Medulla oblongata (tissue), 1 donor: ENCODE results near the gene ASXL2.
"Not testable (repeated sequence)": the region's sequence is repeated elsewhere in the genome, so short reads cannot be mapped to it uniquely, and the experiment has no call there.

ENCODE experiments used
- DNase-seq: peaks from one replicate; pipeline ENCODE4 v3.0.0-alpha.2; 2015; ENCODE audit errors: extremely low spot score

Gene ASXL2

DNA sequence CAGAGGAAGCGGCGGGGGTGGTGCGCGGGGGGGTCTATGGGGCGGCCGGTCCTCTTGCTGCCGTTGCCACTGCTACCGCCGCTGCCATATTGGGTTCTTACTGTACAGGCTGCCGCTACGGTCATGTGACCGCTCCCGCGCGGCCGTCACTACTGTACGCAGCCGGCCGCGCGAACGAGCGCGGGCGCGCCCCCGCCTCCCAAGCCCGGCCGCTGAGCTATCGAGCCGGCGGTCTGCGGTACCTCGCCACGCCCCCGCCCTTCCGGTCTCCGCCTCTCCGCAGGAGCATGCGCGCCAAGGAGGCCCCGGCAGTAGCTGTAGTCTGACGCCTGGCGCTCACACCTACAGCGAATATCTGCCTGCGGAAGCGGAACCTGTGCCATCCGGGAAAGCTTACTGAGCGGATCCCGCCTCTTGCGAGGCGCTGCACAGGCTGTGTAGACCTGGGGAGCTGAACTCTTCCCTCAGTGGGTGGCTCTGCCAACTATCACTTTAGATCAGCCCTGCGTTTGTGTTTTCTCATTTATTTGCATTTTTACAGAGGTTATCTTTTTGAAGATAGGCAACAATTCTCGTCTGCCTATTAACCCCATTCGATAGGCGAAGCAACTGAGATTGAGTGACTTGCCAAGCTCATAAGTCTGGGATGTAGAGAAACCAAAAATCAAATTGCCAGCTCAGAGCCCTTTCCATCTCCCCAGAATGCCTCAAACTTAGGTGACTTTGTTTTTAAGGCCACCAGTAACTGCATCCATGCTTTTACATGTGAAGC is at the start of gene ASXL2:
Gene ASXL2 (minus strand): TSS at position 127 of the 772 bp plus-strand sequence. CDS start 265 bp downstream, outside the sequence.
- peak; percentile 96 for DNase-seq

DNA sequence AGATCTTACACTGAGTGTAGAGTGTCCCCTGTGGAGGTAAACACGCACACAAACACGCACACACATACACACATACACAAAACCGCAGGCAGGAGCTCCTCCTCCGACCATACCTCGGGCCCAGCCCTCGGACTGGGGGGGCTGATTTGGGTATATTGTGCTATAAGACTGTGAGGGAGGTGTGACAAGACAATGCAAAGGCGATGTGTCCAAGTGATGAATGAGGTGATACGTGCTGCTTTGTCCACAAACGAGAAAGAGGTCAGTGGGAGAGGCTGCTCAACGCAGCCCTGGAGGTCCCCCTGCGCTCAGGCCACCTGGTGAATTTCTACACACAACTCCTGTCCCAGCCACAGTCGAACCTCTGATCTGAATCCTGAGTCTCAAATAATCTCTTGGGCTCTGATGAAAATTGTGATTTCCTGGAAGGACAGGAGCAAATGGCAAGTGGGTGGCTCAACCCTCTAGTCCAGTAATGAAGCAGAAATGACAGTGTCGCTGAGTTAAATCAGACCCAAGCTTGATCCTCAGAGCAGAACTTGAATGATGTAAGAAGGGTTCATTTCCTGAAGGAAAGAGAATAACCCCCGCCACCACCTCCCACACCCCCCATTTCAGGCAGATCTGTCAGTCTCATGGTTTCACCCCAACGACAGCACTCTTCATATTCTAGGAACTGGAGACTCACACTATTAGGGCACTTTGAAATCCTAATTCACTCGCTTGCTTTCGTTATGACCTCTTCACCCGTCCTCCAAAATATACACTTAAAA is 48.9 kb upstream of the ASXL2 start:
- DNase-seq = no peak

DNA sequence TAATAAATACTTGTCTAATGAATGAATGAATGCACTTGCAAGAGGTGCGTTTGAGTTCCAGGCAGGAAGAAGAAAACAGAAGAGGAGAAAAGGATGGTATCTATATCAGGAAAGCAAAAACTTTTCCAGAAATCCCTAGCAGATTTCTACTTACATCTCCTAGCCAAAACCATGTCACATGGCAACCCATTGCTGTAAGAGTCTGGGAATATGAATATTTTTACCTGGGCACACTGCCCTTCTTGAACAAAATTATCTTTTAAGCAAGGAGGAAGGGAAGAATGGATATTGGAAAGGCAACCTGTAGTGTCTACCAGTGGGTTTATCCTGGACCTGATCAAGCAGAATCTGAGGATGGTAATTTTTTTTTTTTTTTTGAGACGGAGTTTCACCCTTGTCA is 44.2 kb upstream of the ASXL2 start:
- no peak for DNase-seq

DNA sequence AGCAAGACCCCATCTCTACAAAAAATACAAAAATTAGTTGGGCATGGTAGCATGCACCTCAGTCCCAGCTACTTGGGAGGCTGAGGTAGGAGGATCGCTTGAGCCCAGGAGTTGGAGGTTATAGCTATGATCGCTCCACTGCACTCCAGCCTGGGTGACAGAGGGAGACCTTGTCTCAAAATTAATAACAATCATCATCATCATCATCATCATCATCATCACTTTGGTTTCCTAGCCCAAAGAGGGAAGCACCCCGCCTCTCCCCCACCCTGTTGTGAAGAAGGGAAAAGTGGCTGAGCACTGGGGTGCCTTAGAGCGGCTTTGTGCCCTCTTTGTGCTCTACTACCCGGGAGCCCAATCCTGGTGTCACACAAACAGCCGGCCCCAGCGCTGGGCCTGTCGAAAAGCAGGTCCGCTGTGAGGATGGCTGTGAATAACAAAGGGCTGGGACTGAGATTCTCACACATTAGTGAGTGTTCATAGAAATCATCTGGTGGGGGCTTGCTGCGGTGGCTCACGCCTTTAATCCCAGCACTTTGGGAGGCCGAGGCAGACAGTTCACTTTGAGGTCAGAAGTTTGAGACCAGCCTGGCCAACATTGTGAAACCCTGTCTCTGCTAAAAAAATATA is 42.6 kb upstream of the ASXL2 start:
- no peak for DNase-seq

DNA sequence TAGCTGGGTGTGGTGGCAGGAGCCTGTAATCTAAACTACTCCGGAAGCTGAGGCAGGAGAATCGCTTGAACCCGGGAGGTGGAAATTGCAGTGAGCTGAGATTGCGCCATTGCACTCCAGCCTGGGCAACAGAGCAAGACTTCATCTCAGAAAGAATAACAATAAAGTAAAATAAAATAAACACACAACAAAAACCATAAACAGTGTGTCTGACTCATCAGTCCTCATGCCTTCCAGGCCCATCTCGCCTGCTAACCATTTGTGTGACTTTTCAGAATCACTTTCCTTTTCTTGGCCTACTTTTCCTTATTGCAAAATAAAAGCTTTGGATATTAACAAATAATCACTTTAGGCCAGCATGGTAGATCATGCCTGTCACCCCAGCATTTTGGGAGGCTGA is 42.0 kb upstream of the ASXL2 start:
- no peak for DNase-seq

DNA sequence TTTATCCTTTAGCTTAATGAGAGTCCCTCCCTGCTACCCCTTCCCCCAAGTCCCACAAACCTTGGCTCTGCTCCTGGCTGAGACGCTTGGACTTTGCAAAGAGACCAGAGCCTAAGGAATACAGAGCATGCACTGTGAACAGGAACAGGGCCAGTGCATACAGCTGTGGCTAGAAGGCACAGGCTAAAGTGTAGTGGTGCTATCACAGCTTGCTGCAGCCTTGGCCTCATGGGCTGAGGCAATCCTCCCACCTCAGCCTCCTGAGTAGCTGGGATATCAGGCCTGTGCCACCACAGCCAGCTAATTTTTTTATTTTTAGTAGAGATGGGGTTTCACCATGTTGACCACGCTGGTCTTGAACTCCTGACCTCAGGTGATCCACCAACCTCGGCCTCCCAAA is 39.5 kb upstream of the ASXL2 start:
- no peak for DNase-seq

DNA sequence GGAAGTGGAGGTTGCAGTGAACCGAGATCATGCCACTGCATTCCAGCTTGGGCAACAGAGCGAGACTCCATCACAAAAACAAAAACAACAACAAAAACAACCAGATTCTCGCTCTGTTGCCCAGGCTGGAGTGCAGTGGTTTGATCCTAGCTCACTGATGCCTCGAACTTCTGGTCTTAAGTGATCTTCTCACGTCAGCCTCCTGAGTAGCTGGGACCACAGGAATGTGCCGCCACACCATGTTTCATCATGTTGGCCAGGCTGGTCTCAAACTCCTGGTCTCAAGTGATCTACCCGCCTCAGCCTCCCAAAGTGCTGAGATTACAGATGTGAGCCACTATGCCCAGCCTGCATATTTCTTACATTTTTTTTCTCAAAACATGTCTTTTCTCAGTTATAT is 39.1 kb upstream of the ASXL2 start:
- not testable (repeated sequence) for DNase-seq

DNA sequence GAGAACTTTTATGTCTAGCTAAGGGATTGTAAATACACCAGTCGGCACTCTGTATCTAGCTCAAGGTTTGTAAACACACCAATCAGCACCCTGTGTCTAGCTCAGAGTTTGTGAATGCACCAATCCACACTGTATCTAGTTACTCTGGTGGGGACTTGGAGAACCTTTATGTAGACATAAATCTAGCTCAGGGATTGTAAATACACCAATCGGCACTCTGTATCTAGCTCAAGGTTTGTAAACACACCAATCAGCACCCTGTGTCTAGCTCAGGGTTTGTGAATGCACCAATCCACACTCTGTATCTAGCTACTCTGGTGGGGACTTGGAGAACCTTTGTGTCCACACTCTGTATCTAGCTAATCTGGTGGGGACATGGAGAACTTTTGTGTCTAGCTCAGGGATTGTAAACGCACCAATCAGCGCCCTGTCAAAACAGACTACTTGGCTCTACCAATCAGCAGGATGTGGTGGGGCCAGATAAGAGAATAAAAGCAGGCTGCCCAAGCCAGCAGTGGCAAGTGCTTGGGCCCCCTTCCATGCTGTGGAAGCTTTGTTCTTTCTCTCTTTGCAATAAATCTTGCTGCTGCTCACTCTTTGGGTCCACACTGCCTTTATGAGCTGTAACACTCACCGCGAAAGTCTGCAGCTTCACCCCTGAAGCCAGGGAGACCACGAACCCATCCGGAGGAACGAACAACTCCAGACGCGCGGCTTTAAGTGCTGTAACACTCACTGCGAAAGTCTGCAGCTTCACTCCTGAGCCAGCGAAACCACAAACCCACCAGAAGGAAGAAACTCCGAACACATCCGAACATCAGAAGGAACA is 37.9 kb upstream of the ASXL2 start:
- DNase-seq = not testable (repeated sequence)

DNA sequence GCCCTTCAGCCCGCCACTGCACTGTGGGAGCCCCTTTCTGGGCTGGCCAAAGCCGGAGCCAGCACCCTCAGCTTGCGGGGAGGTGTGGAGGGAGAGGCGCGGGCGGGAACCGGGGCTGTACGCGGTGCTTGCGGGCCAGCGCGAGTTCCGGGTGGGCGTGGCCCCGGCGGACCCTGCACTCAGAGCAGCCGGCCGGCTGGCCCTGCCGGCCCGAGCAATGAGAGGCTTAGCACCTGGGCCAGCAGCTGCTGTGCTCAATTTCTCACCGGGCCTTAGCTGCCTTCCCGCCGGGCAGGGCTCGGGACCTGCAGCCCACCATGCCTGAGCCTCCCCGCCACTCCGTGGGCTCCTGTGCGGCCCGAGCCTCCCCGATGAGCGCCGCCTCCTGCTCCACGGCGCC is 37.1 kb upstream of the ASXL2 start:
- not testable (repeated sequence) for DNase-seq

DNA sequence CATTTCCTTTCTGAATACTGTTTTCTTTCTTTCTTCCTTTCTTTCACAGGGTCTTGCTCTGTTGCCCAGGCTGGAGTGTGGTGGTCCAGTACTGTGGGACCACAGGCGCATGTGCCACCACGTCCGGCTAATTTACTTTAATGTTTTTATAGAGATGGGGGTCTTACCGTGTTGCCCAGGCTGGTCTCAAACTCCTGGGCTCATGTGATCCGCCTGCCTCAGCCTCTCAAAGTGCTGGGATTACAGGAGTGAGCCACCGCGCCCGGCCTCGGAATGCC is 35.3 kb upstream of the ASXL2 start:
- not testable (repeated sequence) for DNase-seq

DNA sequence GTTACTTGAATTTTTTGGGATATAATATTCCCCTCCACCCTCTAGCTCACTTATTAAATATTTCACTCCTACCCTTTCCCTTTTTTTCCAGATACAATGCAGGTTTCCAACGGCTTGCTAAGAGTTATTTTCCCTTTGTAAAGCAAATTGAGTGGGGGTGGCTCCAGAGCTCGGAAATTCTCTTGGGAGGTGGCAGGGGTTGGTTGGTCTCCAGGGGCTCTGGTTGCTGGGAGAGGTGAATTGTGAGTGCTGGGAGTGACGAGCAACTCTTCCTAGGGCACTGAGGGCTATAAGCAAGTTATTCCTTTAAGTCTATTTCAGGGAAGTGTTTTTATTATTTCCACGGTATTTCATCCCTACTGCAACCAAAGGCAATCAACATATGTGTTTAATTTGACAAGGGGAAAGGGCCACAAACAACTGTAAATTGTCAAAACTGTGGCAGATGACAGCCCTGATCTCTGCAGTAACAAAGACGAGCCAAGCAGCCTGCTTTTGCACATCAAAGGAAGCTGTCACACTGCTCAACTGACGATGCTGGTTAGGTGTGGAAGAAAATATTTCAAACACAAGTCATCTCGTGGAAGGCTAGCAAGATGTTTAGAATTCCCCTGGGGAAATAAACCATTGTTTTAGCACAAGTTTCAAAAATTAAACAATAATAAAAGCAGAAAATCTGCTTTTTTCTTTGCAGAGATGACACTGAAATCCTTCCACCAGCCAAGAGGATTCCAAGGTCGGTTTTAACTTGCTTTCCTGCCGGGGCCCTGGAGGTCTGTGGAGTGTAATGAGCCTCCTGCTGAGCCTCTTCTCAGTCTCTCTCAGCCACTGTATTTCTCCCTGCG is 34.8 kb upstream of the ASXL2 start:
- DNase-seq = no peak

DNA sequence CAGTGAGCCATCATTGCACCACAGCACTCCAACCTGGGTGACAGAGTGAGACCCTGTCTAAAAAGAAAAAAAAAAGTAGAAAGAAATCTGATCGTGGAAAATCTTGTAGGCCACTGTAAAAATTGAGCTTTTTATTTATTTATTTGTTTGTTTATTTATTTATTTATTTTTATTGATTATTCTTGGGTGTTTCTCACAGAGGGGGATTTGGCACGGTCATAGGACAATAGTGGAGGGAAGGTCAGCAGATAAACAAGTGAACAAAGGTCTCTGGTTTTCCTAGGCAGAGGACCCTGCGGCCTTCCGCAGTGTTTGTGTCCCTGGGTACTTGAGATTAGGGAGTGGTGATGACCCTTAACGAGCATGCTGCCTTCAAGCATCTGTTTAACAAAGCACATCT is 31.3 kb upstream of the ASXL2 start:
- DNase-seq = not testable (repeated sequence)

DNA sequence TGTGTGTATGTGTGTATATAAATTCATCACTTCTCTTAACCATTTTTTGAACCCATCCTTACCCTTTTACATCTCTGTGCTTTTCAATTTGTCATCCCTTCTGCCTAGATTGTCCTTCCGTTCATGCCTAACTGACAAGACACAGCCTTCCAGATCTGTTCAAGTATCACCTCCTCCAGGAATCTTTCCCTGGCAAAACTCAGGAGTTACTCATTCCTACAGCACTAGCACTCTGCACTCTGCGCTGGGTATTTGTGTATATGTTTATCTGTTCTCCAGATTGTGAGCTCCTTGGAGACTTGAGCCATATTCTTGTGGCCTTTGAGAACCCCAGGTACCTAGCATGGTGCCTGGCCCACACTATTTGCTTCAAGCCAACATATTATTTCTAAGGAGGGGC is 26.8 kb upstream of the ASXL2 start:
- no peak for DNase-seq

DNA sequence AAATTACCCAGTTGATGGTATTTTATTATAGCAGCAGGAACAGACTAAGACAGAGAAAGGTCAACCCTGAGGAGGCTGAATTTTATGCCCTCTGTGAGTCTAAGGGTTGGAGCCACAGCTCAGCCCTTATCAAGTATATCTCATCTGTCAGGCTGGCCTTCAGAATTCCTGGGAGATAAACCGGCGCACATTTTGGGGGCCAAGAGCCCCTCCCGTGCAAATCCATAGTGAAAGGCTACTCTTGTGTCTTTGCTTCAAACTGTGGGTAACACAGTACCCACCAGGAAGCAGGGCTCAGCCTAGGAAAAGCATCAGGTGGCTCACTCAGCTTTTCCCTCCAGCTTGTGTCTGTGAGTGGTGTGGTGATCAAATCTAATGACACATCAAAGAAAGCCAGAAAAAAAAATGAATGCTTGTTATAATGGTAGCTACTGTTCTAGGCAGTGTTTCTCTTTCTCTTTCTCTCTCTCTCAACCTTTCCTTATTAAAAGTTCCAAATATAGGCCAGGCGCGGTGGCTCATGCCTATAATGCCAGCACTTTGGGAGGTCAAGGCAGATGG is 25.0 kb upstream of the ASXL2 start:
- no peak for DNase-seq

DNA sequence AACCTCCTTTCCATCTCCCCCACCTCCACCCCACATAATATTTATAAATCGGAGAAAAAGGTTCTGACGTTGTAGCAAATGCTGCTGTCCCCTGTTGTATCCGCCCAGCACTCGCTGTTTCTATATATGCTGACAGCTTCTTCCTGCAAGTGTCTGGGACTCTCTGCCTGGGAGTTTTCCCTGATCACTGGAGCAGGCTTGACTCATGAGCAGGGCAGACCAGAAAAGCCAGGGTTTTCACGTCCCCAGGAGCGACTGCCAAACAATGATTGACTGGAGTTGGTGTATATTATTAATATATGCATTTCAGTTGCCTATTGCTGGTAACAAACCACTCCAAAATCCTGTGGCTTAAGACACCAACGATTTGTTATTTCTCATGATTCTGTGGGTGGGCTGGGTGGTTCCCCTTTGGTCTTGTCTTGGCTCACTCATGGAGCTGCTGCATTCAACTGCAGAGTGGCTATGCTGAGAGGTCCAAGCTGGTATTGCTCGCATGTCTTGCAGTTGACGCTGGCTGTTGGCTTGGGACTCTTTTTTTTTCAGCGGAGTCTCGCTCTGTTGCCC is 21.2 kb upstream of the ASXL2 start:
- DNase-seq = no peak

DNA sequence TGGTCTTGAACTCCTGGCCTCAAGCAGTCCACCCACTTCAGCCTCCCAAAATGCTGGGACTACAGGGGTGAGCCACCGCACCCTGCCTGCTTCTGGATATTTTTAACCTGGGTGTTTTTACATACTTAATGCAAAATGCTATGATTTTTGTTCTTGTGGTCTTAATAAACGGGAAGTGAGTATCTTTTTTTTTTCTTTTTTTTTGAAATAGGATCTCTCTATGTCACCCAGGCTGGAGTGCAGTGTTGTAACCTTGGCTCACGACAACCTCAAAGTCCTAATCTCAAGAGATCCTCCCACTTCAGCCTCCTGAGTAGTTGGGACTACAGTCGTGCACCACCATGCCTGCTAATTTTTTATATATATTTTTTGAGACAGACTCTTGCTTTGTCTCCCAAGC is 19.2 kb upstream of the ASXL2 start:
- DNase-seq = no peak

DNA sequence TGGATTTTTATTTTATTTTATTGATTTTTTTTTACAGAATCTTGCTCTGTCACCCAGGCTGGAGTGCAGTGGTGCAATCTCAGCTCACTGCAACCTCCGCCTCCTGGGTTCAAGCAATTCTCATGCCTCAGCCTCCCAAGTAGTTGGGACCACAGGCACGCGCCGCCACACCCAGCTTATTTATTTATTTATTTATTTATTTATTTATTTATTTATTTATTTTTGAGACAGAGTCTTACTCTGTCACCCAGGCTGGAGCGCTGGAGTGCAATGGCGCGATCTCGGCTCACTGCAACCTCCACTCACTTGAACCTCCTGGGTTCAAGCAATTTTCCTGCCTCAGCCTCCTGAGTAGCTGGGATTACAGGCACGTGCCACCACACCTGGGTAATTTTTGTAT is 18.0 kb upstream of the ASXL2 start:
- not testable (repeated sequence) for DNase-seq

DNA sequence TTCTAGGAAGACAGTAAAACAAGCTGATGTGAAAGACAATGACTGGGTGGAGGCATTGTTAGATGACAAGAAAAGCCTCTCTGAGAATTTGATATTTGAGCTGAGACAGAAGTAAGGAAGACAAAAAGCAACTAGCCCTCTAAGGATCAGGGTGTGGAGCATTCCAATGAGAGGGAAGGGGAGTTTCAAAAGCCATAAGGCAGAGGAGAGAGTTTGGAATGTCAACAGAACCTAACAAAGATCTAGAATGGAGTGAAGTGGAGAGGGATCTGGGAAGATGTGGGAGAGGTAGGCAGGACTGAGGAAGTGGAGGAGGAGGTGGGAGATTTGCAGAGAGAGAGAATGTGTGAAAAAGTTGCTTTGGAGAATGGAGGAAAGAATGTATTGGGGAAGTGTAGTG is 17.3 kb upstream of the ASXL2 start:
- no peak for DNase-seq

DNA sequence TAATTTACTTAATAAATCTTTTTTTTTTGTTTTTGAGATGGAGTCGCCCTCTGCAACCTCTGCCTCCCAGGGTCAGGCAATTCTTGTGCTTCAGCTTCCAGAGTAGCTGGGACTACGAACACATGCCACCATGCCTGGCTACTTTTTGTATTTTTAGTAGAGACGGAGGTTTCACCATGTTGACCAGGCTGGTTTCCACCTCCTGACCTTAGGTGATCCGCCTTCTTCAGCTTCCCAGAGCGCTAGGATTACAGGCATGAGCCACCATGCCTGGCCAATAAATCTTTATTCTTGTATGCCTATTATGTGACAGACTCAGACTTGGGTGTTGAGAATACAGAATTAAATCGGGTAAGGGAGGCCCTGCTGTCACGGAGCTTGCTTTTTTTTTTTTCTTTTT is 16.7 kb upstream of the ASXL2 start:
- no peak for DNase-seq

DNA sequence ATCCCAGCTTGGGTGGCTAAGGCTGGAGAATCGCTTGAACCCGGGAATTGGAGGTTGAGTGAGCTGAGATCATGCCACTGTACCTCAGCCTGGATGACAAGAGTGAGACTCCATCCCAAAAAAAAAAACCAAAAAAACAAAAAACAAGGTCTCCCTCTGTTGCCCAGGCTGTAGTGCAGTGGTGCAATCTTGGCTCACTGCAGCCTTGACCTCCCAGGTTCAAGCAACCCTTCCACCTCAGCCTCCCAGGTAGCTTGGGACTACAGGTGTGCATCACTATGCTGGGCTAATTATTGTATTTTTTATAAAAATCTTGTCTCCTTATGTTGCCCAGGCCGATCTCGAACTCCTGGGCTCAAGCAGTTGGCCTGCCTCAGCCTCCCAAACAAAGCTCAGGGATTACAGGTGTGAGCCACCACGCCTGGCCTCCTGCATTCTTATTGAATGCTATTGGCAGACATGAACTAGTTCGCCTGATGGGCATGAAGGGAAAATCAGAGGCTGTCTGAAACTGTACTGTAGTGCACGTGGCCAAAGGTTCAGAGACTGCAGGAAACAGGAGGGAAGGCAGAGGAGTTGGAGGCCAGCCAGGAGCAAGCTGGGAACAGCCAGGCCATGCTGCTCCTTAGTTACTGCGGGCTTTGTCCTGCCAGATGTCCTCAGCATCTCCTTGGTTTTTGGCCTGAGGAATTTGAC is 16.0 kb upstream of the ASXL2 start:
- DNase-seq = peak; percentile 73
